Adipocyte (in vitro differentiated cells): Measurements from ENCODE around the gene WFDC1.
A peak's percentile ranks its signal among the peaks of the same experiment; 100 is the strongest.
"Not testable (repeated sequence)": the region's sequence is repeated elsewhere in the genome, so short reads cannot be mapped to it uniquely, and the experiment has no call there.

Experiments used
- DNase-seq: peaks from one replicate; pipeline ENCODE4 v3.0.0-alpha.2; 2015; ENCODE audit warnings: low read depth
- H3K27me3 ChIP-seq: replicated peaks from 2 replicates; pipeline ENCODE4 v1.7.0; 2013; ENCODE audit warnings: mild to moderate bottlenecking, low read length, moderate library complexity; ENCODE audit not compliant: control insufficient read depth, insufficient read depth
- H3K36me3 ChIP-seq: 2 replicates; pipeline ENCODE4 v1.7.0; 2013; ENCODE audit warnings: low read length, mild to moderate bottlenecking, moderate library complexity; ENCODE audit not compliant: control insufficient read depth, insufficient read depth, severe bottlenecking
- H3K4me1 ChIP-seq: 2 replicates; pipeline ENCODE4 v1.7.0; 2013; ENCODE audit warnings: mild to moderate bottlenecking, low read length, moderate library complexity; ENCODE audit not compliant: control insufficient read depth, insufficient read depth
- H3K4me3 ChIP-seq: 2 replicates; pipeline ENCODE4 v1.7.0; 2013; ENCODE audit warnings: mild to moderate bottlenecking, low read length, moderate library complexity
- H3K9ac ChIP-seq: 2 replicates; pipeline ENCODE4 v1.7.0; 2013; ENCODE audit warnings: mild to moderate bottlenecking, low read length, moderate library complexity
- H3K9me3 ChIP-seq: 2 replicates; pipeline ENCODE4 v1.7.0; 2013; ENCODE audit warnings: mild to moderate bottlenecking, low read length, moderate library complexity; ENCODE audit not compliant: control insufficient read depth

The WFDC1 gene

DNA sequence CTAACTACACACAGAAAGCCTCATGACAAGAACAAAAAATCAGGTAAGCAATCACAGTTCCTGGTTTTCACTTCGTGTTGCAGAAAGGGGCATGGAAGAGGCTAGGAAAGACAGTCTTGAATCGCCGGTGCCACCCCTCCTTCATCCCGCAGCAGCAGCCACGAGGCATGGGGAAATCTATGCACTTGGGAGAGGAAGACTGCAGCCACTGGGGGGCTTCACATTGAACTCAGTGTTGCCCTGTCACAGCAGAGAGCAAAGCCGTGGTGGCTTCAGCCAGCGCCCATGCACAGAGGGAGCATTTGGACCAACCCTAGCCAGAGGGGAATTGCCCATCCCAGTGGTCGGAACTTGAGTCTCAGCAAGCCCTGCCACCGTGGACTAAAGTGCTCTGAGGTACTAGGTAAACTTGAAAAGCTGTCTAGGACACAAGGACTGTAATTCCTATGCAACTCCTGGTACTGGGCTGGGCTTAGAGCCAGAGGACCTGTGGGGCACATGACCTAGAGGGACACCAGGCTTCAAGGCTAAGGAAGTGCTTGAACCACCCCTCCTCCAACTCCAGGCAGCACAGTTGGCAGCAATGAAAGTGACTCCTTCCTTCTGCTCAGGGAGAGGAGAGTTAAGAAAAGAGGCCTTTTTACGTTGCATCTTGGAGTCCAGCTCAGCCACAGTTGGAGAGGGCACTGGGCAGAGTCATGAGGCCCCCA lies 38.5 kb downstream of the WFDC1 start:
- H3K36me3 ChIP-seq, result no peaks in the 10 kb centered on the region
- no peak overlapping the region for H3K9ac ChIP-seq
- H3K9me3 ChIP-seq, result peaks cover 21% of the 10 kb centered on the region
- H3K4me3 ChIP-seq, result no peak overlapping the region
- H3K27me3 ChIP-seq, result peaks cover 27% of the 10 kb centered on the region
- H3K4me1 ChIP-seq, result no peaks in the 10 kb centered on the region
- no peak for DNase-seq

DNA sequence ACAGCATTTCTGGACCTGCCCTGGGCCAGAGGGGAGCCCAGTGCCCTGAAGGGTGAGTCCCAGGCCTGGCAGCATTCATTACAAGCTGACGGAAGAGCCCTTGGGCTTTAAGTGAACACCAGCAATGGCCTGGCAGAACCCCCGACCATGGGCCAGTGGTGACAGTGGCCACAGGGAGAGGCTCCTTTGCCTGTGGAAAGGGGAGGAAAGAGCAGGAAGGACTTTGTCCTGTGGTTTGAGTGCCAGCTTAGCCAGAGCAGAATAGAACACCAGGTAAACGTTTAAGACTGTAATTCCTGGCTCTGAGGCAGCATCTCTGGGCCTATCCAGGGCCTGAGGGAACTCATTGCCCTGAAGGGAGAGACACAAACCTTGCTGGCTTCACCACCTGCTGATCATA lies 39.4 kb downstream of the WFDC1 start:
- H3K9ac ChIP-seq, result no peak overlapping the region
- DNase-seq, result no peak
- H3K4me1 ChIP-seq, result no peaks in the 10 kb centered on the region
- H3K36me3 ChIP-seq, result no peaks in the 10 kb centered on the region
- peaks cover 24% of the 10 kb centered on the region for H3K27me3 ChIP-seq
- no peak overlapping the region for H3K4me3 ChIP-seq
- H3K9me3 ChIP-seq, result peaks cover 16% of the 10 kb centered on the region

DNA sequence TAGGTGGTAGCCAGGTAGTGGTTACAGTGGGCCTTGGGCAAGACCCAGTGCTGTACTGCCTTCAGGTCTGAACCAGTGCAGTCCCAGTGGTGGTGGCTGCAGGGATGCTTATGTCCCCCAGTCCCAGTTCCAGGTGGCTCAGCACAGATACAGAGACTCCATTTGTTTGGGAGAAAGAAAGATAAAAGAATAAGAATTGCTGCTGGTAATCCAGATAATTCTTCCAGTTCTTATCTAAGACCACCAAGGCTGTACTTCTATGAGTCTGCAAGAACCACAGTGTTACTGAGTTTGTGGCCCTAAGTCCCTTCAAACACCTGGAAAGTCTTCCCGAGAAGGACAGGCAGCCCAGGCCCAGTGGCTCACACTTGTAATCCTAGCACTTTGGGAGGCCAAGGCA lies 39.8 kb downstream of the WFDC1 start:
- no peaks in the 10 kb centered on the region for H3K4me1 ChIP-seq
- no peaks in the 10 kb centered on the region for H3K36me3 ChIP-seq
- peaks cover 27% of the 10 kb centered on the region for H3K27me3 ChIP-seq
- DNase-seq, result no peak
- peaks cover 16% of the 10 kb centered on the region for H3K9me3 ChIP-seq
- H3K4me3 ChIP-seq, result no peak overlapping the region
- no peak overlapping the region for H3K9ac ChIP-seq

DNA sequence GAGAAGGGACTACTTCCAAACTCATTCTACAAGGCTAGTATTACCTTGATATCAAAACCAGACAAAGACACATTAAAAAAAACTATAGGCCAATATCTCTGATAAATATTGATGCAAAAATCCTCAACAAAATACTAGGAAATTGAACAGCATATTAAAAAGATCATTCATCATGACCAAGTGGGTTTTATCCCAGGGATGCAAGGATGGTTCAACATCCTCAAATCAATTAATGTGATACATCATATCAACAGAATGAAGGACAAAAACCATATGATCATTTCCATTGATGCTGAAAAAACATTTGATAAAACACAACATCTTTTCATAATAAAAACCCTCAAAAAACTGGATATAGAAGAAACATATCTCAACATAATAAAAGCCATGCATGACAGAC lies 42.6 kb downstream of the WFDC1 start:
- not testable (repeated sequence) for H3K36me3 ChIP-seq, DNase-seq

DNA sequence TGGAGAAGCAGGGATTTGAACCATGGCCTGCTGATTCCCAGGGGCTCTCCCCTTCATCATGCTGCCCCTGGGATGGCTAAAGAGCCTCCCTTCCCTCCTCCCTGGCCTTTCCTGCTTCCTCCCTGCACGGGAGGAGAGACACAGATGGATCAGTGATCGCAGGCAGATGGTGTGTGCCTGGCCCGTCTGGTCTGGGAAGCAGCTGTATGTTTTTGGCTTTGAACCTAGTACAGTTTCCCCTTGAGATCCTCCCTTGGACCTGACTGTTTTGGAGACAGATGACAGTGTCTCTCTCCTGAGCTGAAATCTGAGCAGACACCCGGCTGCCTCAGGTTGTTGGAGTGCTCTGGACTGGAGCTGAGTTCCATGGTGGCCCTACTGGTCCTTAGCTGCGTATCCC lies 44.6 kb downstream of the WFDC1 start:
- DNase-seq, result no peak
- H3K4me3 ChIP-seq, result no peak overlapping the region
- no peaks in the 10 kb centered on the region for H3K4me1 ChIP-seq
- H3K36me3 ChIP-seq, result no peaks in the 10 kb centered on the region
- H3K9me3 ChIP-seq, result peaks cover 16% of the 10 kb centered on the region
- H3K9ac ChIP-seq, result no peak overlapping the region
- peaks cover 38% of the 10 kb centered on the region for H3K27me3 ChIP-seq

More for the DNA sequence above, 42.6 kb downstream of the WFDC1 start:
- Histone ChIP-seq H3K27me3 (peaks cover 41% of the 10 kb centered on the region), H3K9me3 (peaks cover 16% of the 10 kb centered on the region)
- not testable (repeated sequence) for H3K4me1 ChIP-seq, H3K4me3 ChIP-seq, H3K9ac ChIP-seq

DNA sequence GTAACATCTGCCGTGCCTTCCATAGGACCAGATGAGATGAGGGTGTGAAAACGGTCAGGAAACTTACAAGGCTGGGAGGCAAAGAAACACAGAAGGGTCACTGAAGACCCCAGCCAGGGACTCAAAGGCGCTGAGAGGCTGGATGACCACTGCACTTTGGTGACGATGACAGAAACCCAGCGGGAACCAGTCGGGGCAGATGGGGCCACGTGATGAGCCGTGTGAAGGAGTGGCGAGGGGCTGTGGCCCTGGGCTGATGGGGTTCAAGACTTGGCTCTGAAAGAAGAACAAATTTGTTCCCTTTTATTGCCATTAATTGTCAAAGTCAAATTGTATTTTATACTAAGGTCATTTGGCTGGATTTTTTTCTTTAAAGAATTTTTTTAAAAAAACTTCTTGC lies 45.1 kb downstream of the WFDC1 start:
- Histone ChIP-seq H3K9me3 (peaks cover 16% of the 10 kb centered on the region), H3K9ac (no peak overlapping the region), H3K4me3 (no peak overlapping the region), H3K4me1 (no peaks in the 10 kb centered on the region), H3K36me3 (no peaks in the 10 kb centered on the region), H3K27me3 (peaks cover 42% of the 10 kb centered on the region)
- no peak for DNase-seq

DNA sequence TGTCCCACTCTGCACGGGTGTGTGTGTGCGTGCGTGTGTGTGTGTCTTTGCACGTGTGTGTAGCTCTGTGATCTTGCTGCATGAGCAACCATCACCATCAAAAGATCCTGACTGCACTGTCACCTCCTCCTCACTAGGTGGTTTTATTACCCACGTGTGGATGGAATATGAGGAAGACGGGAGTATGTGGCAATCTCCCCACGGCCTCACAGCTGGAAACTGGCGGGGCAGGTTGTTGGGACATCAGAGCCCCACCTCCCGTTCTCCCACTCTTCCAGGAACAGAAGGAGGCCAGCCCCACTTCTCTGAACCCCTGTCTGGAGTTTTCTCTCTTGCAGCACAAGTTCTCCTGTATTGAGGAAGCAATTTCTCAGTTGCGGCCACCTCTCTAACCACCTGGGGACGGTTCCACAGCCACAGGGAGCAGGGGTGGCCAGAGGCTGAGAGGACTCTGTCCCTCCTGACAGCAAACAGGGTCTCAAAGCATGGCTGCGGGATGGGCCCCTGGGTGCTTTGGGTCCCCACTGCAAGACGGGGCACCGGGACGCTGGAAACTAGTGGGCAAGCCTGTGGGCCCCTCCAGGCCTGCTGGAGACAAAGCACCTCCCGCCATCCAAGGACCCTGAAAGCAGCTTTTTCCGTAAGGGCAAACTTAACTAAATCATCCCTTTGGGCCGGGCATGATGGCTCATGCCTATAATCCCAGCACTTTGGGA lies 45.8 kb downstream of the WFDC1 start:
- DNase-seq, result peak; percentile 5

DNA sequence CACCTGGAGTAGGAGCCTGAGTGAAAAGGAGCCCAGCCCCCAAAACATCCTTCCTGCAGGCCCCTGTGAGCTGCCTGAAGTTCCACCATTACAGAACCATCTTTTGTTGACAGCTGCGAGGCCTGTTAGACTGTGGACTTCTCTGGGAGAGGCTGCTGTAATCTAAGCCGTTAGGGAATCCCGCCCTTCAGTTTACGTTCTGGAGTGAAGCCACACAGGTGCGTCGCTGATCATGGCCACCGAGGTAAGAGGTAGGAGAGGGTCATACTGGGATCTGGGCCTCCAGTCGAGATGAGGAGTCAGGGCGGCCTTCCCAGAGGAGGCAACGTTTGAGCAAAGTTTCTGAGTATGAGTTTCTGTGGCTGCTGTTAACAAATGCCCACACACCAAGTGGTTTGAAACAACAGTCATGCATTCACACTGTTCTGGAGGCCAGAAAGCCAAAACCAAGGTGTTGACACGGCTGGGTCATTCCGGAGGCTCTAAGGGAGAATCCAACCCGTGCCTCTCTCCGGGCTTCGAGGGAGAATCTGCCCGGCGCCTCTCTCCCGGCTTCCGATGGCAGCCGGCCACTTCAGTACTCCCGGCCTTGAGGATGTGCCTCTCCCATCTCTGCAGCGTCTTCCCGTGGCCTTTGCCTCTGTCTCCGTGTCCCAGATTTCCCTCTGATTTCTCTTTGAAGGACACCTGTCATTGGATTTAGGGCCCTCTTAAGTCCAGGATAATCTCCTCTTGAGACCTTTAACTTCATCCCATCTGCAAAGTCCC lies 47.0 kb downstream of the WFDC1 start:
- peaks cover 58% of the 10 kb centered on the region for H3K27me3 ChIP-seq
- no peaks in the 10 kb centered on the region for H3K36me3 ChIP-seq
- H3K4me1 ChIP-seq, result no peaks in the 10 kb centered on the region
- no peak for DNase-seq
- peaks cover 11% of the 10 kb centered on the region for H3K9me3 ChIP-seq
- no peak overlapping the region for H3K4me3 ChIP-seq
- no peak overlapping the region for H3K9ac ChIP-seq

More for the DNA sequence above, 45.8 kb downstream of the WFDC1 start:
- Histone ChIP-seq H3K9ac (no peak overlapping the region), H3K27me3 (peaks cover 49% of the 10 kb centered on the region), H3K9me3 (peaks cover 11% of the 10 kb centered on the region), H3K4me3 (no peak overlapping the region), H3K36me3 (no peaks in the 10 kb centered on the region), H3K4me1 (no peaks in the 10 kb centered on the region)

DNA sequence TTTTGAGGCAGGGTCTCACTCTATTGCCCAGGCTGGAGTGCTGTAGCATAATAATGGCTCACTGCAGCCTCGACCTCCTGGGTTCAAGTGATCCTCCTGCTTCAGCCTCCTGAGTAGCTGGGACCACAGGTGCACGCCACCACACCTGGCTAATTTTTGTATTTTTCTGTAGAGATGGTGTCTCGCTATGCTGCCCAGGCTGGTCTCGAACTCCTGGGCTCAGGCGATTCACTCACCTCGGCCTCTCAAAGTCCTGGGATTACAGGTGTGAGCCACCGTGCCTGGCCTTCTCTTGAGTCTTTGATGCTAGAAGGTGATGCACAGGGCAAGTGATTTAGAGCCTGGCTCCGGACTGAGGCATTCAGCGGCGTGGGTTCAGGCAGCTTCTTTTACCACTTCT lies 49.1 kb downstream of the WFDC1 start:
- not testable (repeated sequence) for H3K9ac ChIP-seq, H3K36me3 ChIP-seq, H3K9me3 ChIP-seq, DNase-seq, H3K4me1 ChIP-seq, H3K4me3 ChIP-seq
- H3K27me3 ChIP-seq, result peaks cover 64% of the 10 kb centered on the region

DNA sequence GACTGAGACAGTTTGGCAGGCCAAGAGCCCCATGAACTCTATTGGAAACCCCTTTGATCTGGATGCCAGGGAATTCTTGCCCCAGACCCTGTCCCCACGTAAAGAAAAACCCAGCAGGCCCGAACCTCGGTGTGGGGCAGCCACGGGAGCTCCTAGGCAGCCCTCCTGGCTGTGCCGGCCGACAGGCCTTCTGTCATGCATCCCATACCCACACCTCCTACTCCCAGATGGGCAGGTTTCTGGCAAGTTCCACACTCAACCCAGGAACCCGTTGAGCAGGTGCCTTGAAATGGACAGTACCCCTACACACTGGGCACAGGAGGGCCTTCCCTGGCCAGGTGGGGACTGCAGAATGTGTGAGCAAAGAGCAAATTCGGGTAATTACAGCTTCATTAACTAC lies 50.1 kb downstream of the WFDC1 start:
- DNase-seq, result no peak
- no peak overlapping the region for H3K4me3 ChIP-seq
- no peaks in the 10 kb centered on the region for H3K36me3 ChIP-seq
- H3K27me3 ChIP-seq, result peaks cover 57% of the 10 kb centered on the region
- no peak overlapping the region for H3K9ac ChIP-seq
- no peaks in the 10 kb centered on the region for H3K9me3 ChIP-seq
- no peaks in the 10 kb centered on the region for H3K4me1 ChIP-seq

DNA sequence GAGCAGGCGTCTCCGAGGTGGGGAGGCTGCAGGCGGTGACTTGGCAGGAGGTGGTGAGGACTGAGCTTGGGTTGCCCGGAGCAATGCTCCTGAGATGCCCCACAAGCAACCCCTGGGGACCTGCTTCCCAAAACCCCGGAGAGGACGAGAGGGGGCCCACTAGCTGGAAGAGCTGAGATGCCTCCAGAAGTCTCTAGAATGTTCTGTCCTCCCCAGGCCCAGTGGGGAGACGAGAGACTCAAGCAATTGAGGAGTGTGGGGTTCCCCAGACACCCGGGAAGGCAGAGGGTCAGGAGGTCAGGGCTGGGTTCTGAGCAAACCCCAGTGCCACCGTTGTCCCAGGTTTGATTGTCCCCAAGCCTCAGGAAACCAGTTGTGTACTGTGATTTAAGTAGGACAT lies 52.5 kb downstream of the WFDC1 start:
- H3K9me3 ChIP-seq, result no peaks in the 10 kb centered on the region
- H3K36me3 ChIP-seq, result no peaks in the 10 kb centered on the region
- no peak overlapping the region for H3K9ac ChIP-seq
- no peaks in the 10 kb centered on the region for H3K4me1 ChIP-seq
- no peak for DNase-seq
- no peak overlapping the region for H3K4me3 ChIP-seq
- H3K27me3 ChIP-seq, result peaks cover 45% of the 10 kb centered on the region
